Measurements from ENCODE around the gene RBFOX1. TPM values are rescaled to one million over a fixed set of nuclear protein-coding genes. Genes with fewer than 3 reads are reported as not detected.

The RBFOX1 gene
- total RNA-seq, 1 donor from 2014 or later: not detected

DNA sequence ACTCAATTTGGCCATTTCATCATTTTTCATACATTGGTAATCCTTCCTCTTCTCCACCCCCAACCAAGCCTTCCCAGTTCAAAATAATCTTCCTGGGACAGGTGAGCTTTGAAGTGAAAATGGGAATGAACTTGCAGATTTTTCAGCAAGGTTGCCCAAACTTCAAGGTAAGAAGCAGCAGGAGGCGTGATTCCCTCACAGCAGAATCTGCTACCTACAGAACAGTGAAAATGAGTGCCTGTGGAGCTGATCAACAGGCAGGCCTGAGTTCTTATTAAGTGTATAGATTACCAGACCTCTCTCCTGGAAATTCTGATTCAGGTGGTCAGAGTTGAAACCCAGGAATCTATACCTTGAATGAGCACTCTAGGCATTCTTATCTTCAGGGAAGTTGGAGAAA is 356.6 kb downstream of the RBFOX1 start:
- Mint-ChIP-seq H3K9me3 (peaks cover 2% of the 10 kb centered on the region), H3K4me3 (no peak overlapping the region), H3K27ac (no peak overlapping the region), H3K4me1 (no peaks in the 10 kb centered on the region), H3K36me3 (ENCODE audit: low read depth) (no peaks in the 10 kb centered on the region), H3K27me3 (no peaks in the 10 kb centered on the region)
- DNase-seq (no peak), ATAC-seq (ENCODE audit: low read depth) (no peak)
- TF ChIP-seq, protein P1, sequence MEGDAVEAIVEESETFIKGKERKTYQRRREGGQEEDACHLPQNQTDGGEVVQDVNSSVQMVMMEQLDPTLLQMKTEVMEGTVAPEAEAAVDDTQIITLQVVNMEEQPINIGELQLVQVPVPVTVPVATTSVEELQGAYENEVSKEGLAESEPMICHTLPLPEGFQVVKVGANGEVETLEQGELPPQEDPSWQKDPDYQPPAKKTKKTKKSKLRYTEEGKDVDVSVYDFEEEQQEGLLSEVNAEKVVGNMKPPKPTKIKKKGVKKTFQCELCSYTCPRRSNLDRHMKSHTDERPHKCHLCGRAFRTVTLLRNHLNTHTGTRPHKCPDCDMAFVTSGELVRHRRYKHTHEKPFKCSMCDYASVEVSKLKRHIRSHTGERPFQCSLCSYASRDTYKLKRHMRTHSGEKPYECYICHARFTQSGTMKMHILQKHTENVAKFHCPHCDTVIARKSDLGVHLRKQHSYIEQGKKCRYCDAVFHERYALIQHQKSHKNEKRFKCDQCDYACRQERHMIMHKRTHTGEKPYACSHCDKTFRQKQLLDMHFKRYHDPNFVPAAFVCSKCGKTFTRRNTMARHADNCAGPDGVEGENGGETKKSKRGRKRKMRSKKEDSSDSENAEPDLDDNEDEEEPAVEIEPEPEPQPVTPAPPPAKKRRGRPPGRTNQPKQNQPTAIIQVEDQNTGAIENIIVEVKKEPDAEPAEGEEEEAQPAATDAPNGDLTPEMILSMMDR (IDR thresholded peaks at IDR 0.05): no peak
- ChIA-PET CTCF (no interaction called here), POLR2A (no interaction called here)
- intact Hi-C loops (cut with micrococcal nuclease): no loop called here

DNA sequence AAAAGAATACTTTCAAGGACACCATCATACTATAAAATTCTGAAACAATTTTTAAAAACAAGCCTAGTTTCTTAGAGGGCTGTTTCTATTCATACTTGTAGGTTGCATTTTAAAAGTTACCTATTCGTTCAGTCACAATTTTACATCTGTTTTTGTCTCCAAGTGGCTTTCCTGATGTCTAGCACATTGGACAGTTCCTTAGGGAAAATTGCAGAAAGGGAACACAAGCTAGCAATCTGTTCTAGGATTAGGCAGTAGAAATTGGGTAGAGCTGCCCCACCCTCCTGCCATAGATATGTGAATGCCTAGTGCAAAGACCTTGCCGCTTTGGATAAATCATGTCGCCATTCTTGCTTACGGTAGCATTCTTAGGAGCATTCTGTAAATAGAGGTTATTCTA is 358.9 kb downstream of the RBFOX1 start:
- Mint-ChIP-seq H3K4me1 (no peaks in the 10 kb centered on the region), H3K9me3 (peaks cover 2% of the 10 kb centered on the region), H3K4me3 (no peak overlapping the region), H3K27ac (no peak overlapping the region), H3K36me3 (ENCODE audit: low read depth) (no peaks in the 10 kb centered on the region), H3K27me3 (no peaks in the 10 kb centered on the region)
- ChIA-PET CTCF (no interaction called here), POLR2A (no interaction called here)
- DNase-seq (no peak), ATAC-seq (ENCODE audit: low read depth) (no peak)
- TF ChIP-seq, protein P1 (IDR thresholded peaks at IDR 0.05): no peak
- intact Hi-C loops (cut with micrococcal nuclease): no loop called here

DNA sequence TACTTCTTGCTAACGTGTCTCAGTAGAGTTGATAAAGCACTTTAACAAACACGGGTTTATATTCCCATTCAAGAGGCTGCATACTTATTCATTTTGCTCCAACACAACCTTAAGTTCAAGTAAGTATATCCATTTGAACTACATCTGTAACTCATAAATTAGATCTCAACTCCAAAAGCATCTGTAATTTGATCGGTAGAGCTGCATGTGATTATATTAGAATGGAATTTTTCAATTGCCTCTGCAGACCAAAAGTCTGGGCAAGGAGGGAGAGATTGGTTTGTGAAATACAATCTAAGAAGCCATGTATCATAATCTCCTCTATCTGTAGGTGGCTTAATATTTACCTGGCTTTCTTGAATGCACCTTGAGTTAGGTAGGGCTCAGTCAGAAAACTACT is 371.0 kb downstream of the RBFOX1 start:
- no peaks in the 10 kb centered on the region for H3K27me3 Mint-ChIP-seq
- H3K4me1 Mint-ChIP-seq: no peaks in the 10 kb centered on the region
- DNase-seq (no peak), ATAC-seq (ENCODE audit: low read depth) (no peak)
- ChIA-PET CTCF (no interaction called here), POLR2A (no interaction called here)
- no peak overlapping the region for H3K27ac Mint-ChIP-seq
- no peaks in the 10 kb centered on the region for H3K36me3 Mint-ChIP-seq (ENCODE audit: low read depth)
- intact Hi-C loops (cut with micrococcal nuclease): no loop called here
- H3K9me3 Mint-ChIP-seq: peaks cover 2% of the 10 kb centered on the region
- TF ChIP-seq, protein P1 (IDR thresholded peaks at IDR 0.05): no peak
- no peak overlapping the region for H3K4me3 Mint-ChIP-seq

DNA sequence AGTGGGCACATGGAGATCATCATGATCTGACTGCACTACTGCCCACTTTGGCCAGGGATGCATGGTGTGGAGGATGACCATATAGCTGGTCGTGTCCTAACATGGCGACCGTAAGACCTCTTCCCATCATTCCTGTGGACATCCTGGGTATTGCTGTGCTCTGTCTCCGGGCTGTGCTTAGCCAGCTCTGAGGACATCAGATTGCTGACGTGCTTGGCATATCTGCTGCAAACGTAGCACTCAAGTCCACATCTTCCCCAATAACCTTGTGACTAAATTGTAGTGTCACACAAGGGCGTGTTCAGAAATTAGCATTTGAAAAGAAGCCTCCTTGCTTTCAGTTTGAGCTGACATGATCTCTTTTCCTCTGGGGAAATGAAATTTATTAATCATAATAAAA is 373.2 kb downstream of the RBFOX1 start:
- Mint-ChIP-seq H3K4me3 (no peak overlapping the region), H3K27ac (no peak overlapping the region), H3K27me3 (no peaks in the 10 kb centered on the region), H3K9me3 (peaks cover 7% of the 10 kb centered on the region), H3K36me3 (ENCODE audit: low read depth) (no peaks in the 10 kb centered on the region), H3K4me1 (no peaks in the 10 kb centered on the region)
- CTCF ChIA-PET: no interaction called here
- TF ChIP-seq, protein P1 (IDR thresholded peaks at IDR 0.05): no peak
- no peak for DNase-seq
- ATAC-seq (ENCODE audit: low read depth): no peak
- POLR2A ChIA-PET: no interaction called here
- intact Hi-C loops (cut with micrococcal nuclease): no loop called here

GRCh38 chr16:7709186-7709585 is 376.5 kb downstream of the RBFOX1 start:
- DNase-seq (no peak), ATAC-seq (ENCODE audit: low read depth) (no peak)
- Mint-ChIP-seq H3K36me3 (ENCODE audit: low read depth) (no peaks in the 10 kb centered on the region), H3K4me3 (no peak overlapping the region), H3K27ac (no peak overlapping the region), H3K9me3 (peaks cover 13% of the 10 kb centered on the region), H3K4me1 (no peaks in the 10 kb centered on the region), H3K27me3 (no peaks in the 10 kb centered on the region)
- POLR2A ChIA-PET: no interaction called here
- intact Hi-C loops (cut with micrococcal nuclease): no loop called here
- CTCF ChIA-PET: no interaction called here
- TF ChIP-seq, protein P1 (IDR thresholded peaks at IDR 0.05): no peak
